OCI-LY1 (cell line): Measurements from ENCODE around the gene ARHGEF17.

Source experiments
- EZH2 ChIP-seq: fragments of 200-600 bp; sonication (generic), shearing (Covaris generic); IDR thresholded peaks from 2 replicates; pipeline ENCODE4 v1.8.0; 2017; ENCODE audit warnings: borderline replicate concordance, mixed run types, mild to moderate bottlenecking, antibody characterized with exemption, low read length, moderate library complexity, mixed read lengths
- TF ChIP-seq, protein P1 (sequence below): fragments of 200-600 bp; sonication (generic), shearing (Covaris generic); IDR thresholded peaks from 2 replicates; pipeline ENCODE4 v1.5.1; 2017; ENCODE audit warnings: mild to moderate bottlenecking, antibody characterized with exemption, low read length, moderate library complexity, mixed read lengths

- TF ChIP-seq, protein P1, sequence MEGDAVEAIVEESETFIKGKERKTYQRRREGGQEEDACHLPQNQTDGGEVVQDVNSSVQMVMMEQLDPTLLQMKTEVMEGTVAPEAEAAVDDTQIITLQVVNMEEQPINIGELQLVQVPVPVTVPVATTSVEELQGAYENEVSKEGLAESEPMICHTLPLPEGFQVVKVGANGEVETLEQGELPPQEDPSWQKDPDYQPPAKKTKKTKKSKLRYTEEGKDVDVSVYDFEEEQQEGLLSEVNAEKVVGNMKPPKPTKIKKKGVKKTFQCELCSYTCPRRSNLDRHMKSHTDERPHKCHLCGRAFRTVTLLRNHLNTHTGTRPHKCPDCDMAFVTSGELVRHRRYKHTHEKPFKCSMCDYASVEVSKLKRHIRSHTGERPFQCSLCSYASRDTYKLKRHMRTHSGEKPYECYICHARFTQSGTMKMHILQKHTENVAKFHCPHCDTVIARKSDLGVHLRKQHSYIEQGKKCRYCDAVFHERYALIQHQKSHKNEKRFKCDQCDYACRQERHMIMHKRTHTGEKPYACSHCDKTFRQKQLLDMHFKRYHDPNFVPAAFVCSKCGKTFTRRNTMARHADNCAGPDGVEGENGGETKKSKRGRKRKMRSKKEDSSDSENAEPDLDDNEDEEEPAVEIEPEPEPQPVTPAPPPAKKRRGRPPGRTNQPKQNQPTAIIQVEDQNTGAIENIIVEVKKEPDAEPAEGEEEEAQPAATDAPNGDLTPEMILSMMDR = no peak
- TF ChIP-seq EZH2 = no peak
Observed at GRCh38 chr11:73380331-73380730, 72.3 kb downstream of the ARHGEF17 start.
